WTC11 (cell line): Measurements from ENCODE around the gene UNC13D.

Source experiments
- CREB1 ChIP-seq: sonication (generic); formaldehyde crosslinking; IDR thresholded peaks from 2 replicates; pipeline ENCODE4 v1.8.0; 2023; ENCODE audit warnings: mild to moderate bottlenecking, missing genetic modification reagents
- ESRRA ChIP-seq: sonication (generic); formaldehyde crosslinking; IDR thresholded peaks from 2 replicates; pipeline ENCODE4 v1.8.1; 2022; ENCODE audit warnings: mild to moderate bottlenecking, missing genetic modification reagents, borderline replicate concordance
- FOXP1 ChIP-seq: sonication (generic); formaldehyde crosslinking; IDR thresholded peaks from 2 replicates; pipeline ENCODE4 v1.8.0; 2022; ENCODE audit warnings: missing genetic modification reagents, mild to moderate bottlenecking, moderate library complexity, borderline replicate concordance
- ZNF121 ChIP-seq: sonication (generic); formaldehyde crosslinking; IDR thresholded peaks from 2 replicates; pipeline ENCODE4 v1.8.0; 2023; ENCODE audit warnings: missing genetic modification reagents
- TF ChIP-seq, protein P1 (sequence below): sonication (generic); formaldehyde crosslinking; IDR thresholded peaks from 2 replicates; pipeline ENCODE4 v1.8.1; 2023; ENCODE audit warnings: mild to moderate bottlenecking, missing genetic modification reagents, moderate library complexity
- TF ChIP-seq, protein P2 (sequence below): sonication (generic); formaldehyde crosslinking; conservative IDR thresholded peaks from 2 replicates; pipeline ENCODE4 v1.8.1; 2023; ENCODE audit warnings: mild to moderate bottlenecking, low read depth, missing genetic modification reagents, moderate library complexity
- TF ChIP-seq, protein P3 (sequence below): sonication (generic); formaldehyde crosslinking; IDR thresholded peaks from 2 replicates; pipeline ENCODE4 v1.8.0; 2022; ENCODE audit warnings: mild to moderate bottlenecking, missing genetic modification reagents
- TF ChIP-seq, protein P4 (sequence below): sonication (generic); formaldehyde crosslinking; IDR thresholded peaks from 2 replicates; pipeline ENCODE4 v1.8.1; 2023; ENCODE audit warnings: mild to moderate bottlenecking, missing genetic modification reagents, borderline replicate concordance
- TF ChIP-seq, protein P5 (sequence below): sonication (generic); formaldehyde crosslinking; IDR thresholded peaks from 2 replicates; pipeline ENCODE4 v1.8.1; 2023; ENCODE audit warnings: mild to moderate bottlenecking, moderate library complexity, missing genetic modification reagents
- TF ChIP-seq, protein P6 (sequence below): fragments of 200-600 bp; IDR thresholded peaks from 2 replicates; pipeline ENCODE4 v1.8.0; 2022; ENCODE audit warnings: antibody characterized with exemption
- TF ChIP-seq, protein P7 (sequence below): sonication (generic); formaldehyde crosslinking; IDR thresholded peaks from 2 replicates; pipeline ENCODE4 v1.8.1; 2023; ENCODE audit warnings: mild to moderate bottlenecking, missing genetic modification reagents

DNA sequence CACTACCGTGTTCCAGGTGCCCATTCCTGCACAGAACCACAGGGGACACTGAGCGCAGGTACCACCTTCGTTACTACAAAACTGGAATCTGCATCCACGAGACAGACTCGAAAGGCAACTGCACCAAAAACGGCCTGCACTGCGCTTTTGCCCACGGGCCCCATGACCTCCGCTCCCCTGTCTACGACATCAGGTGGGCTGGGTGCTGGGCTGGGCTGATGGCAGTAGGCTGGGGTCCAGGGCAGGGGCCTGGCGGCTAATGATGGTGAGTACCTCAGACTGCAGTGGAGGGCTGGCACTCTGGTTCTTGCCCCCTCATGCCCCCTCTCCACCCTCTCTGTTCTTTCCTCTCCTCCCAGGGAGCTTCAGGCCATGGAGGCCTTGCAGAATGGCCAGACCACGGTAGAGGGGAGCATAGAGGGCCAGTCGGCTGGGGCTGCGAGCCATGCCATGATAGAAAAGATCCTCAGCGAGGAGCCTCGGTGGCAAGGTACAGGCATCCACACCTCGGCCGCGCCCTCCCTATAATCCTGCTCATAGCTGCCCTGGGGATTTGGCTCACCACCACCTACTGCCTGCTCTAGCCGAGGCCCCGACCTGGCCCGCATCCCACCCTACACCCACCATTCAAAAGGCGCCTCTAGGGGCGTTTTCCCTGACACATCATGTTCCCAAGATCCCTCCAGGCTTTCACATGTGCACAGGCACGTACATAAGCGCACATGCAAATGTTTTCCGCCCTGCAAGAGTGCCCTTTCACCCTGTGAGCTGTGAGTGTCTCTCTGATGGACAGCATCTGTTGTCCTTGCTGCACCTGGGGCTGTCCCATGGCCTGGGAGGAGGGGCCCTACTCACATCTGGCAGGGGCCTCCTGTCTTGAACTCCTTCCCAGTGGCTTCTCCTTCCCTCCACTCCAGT lies 31.8 kb downstream of the UNC13D start:
- TF ChIP-seq, protein P1, sequence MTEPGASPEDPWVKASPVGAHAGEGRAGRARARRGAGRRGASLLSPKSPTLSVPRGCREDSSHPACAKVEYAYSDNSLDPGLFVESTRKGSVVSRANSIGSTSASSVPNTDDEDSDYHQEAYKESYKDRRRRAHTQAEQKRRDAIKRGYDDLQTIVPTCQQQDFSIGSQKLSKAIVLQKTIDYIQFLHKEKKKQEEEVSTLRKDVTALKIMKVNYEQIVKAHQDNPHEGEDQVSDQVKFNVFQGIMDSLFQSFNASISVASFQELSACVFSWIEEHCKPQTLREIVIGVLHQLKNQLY (CRISPR knock-in tag), result no peak
- TF ChIP-seq, protein P2, sequence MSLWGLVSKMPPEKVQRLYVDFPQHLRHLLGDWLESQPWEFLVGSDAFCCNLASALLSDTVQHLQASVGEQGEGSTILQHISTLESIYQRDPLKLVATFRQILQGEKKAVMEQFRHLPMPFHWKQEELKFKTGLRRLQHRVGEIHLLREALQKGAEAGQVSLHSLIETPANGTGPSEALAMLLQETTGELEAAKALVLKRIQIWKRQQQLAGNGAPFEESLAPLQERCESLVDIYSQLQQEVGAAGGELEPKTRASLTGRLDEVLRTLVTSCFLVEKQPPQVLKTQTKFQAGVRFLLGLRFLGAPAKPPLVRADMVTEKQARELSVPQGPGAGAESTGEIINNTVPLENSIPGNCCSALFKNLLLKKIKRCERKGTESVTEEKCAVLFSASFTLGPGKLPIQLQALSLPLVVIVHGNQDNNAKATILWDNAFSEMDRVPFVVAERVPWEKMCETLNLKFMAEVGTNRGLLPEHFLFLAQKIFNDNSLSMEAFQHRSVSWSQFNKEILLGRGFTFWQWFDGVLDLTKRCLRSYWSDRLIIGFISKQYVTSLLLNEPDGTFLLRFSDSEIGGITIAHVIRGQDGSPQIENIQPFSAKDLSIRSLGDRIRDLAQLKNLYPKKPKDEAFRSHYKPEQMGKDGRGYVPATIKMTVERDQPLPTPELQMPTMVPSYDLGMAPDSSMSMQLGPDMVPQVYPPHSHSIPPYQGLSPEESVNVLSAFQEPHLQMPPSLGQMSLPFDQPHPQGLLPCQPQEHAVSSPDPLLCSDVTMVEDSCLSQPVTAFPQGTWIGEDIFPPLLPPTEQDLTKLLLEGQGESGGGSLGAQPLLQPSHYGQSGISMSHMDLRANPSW (CRISPR knock-in tag), result no peak
- TF ChIP-seq, protein P3, sequence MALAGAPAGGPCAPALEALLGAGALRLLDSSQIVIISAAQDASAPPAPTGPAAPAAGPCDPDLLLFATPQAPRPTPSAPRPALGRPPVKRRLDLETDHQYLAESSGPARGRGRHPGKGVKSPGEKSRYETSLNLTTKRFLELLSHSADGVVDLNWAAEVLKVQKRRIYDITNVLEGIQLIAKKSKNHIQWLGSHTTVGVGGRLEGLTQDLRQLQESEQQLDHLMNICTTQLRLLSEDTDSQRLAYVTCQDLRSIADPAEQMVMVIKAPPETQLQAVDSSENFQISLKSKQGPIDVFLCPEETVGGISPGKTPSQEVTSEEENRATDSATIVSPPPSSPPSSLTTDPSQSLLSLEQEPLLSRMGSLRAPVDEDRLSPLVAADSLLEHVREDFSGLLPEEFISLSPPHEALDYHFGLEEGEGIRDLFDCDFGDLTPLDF (CRISPR knock-in tag), result no peak
- no peak for TF ChIP-seq ESRRA
- TF ChIP-seq, protein P4, sequence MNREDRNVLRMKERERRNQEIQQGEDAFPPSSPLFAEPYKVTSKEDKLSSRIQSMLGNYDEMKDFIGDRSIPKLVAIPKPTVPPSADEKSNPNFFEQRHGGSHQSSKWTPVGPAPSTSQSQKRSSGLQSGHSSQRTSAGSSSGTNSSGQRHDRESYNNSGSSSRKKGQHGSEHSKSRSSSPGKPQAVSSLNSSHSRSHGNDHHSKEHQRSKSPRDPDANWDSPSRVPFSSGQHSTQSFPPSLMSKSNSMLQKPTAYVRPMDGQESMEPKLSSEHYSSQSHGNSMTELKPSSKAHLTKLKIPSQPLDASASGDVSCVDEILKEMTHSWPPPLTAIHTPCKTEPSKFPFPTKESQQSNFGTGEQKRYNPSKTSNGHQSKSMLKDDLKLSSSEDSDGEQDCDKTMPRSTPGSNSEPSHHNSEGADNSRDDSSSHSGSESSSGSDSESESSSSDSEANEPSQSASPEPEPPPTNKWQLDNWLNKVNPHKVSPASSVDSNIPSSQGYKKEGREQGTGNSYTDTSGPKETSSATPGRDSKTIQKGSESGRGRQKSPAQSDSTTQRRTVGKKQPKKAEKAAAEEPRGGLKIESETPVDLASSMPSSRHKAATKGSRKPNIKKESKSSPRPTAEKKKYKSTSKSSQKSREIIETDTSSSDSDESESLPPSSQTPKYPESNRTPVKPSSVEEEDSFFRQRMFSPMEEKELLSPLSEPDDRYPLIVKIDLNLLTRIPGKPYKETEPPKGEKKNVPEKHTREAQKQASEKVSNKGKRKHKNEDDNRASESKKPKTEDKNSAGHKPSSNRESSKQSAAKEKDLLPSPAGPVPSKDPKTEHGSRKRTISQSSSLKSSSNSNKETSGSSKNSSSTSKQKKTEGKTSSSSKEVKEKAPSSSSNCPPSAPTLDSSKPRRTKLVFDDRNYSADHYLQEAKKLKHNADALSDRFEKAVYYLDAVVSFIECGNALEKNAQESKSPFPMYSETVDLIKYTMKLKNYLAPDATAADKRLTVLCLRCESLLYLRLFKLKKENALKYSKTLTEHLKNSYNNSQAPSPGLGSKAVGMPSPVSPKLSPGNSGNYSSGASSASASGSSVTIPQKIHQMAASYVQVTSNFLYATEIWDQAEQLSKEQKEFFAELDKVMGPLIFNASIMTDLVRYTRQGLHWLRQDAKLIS (CRISPR knock-in tag), result no peak
- TF ChIP-seq, protein P5, sequence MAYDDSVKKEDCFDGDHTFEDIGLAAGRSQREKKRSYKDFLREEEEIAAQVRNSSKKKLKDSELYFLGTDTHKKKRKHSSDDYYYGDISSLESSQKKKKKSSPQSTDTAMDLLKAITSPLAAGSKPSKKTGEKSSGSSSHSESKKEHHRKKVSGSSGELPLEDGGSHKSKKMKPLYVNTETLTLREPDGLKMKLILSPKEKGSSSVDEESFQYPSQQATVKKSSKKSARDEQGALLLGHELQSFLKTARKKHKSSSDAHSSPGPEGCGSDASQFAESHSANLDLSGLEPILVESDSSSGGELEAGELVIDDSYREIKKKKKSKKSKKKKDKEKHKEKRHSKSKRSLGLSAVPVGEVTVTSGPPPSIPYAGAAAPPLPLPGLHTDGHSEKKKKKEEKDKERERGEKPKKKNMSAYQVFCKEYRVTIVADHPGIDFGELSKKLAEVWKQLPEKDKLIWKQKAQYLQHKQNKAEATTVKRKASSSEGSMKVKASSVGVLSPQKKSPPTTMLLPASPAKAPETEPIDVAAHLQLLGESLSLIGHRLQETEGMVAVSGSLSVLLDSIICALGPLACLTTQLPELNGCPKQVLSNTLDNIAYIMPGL (CRISPR knock-in tag), result no peak
- TF ChIP-seq, protein P6, sequence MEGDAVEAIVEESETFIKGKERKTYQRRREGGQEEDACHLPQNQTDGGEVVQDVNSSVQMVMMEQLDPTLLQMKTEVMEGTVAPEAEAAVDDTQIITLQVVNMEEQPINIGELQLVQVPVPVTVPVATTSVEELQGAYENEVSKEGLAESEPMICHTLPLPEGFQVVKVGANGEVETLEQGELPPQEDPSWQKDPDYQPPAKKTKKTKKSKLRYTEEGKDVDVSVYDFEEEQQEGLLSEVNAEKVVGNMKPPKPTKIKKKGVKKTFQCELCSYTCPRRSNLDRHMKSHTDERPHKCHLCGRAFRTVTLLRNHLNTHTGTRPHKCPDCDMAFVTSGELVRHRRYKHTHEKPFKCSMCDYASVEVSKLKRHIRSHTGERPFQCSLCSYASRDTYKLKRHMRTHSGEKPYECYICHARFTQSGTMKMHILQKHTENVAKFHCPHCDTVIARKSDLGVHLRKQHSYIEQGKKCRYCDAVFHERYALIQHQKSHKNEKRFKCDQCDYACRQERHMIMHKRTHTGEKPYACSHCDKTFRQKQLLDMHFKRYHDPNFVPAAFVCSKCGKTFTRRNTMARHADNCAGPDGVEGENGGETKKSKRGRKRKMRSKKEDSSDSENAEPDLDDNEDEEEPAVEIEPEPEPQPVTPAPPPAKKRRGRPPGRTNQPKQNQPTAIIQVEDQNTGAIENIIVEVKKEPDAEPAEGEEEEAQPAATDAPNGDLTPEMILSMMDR, result no peak
- TF ChIP-seq, protein P7, sequence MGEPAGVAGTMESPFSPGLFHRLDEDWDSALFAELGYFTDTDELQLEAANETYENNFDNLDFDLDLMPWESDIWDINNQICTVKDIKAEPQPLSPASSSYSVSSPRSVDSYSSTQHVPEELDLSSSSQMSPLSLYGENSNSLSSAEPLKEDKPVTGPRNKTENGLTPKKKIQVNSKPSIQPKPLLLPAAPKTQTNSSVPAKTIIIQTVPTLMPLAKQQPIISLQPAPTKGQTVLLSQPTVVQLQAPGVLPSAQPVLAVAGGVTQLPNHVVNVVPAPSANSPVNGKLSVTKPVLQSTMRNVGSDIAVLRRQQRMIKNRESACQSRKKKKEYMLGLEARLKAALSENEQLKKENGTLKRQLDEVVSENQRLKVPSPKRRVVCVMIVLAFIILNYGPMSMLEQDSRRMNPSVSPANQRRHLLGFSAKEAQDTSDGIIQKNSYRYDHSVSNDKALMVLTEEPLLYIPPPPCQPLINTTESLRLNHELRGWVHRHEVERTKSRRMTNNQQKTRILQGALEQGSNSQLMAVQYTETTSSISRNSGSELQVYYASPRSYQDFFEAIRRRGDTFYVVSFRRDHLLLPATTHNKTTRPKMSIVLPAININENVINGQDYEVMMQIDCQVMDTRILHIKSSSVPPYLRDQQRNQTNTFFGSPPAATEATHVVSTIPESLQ, result no peak
- TF ChIP-seq CREB1 (CRISPR knock-in tag), result no peak
- no peak for TF ChIP-seq FOXP1 (CRISPR knock-in tag)
- no peak for TF ChIP-seq ZNF121
